ENCODE results near the gene CNGA3.

The CNGA3 gene

DNA sequence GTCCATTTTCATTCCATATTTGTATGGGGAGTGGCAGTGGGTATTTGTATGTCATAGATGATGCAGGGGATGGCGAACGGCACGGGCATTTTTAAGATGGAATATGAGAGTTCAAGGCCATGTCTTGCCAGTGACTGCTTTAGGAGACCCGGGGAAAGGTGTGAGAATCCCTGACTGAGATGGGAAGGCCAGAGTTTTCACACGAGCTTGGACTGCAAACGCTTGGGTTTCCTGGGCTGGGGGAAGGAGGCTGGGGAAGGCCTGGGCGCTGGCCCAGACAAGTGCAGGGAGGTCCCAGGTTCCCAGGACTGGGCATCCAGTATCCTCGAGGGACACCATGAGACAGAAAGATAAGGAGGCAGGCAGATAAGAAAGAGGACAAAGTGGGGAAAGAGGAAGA is 35.2 kb downstream of the CNGA3 start:
- WGBS, 2 donors (ENCODE audit: extremely low coverage in 2 of 2, insufficient read length in 2 of 2, insufficient replicate concordance in 1 of 2): no CpG with 5 or more reads among the region's 8 CpGs
- Histone ChIP-seq H2BK5ac (ENCODE audit: low read length) (no peak overlapping the region), H3K9me3 (replicated peaks in 1 of 2; ENCODE audit: control insufficient read depth in 2 of 2, insufficient read depth in 1 of 2, low read depth in 1 of 2, low read length in 2 of 2) (no peaks in the 10 kb centered on the region), H3K4me3 (ENCODE audit: low read length in 2 of 2) (no peak overlapping the region), H3K27ac (replicated peaks; ENCODE audit: low read length) (no peak overlapping the region), H4K91ac (ENCODE audit: low read depth, low read length, poor library complexity) (no peak overlapping the region), H4K8ac (ENCODE audit: low read depth, low read length) (no peak overlapping the region), H3K4me2 (ENCODE audit: insufficient read depth, low read length, poor library complexity, severe bottlenecking) (no peak overlapping the region), H2BK15ac (ENCODE audit: low read length) (no peak overlapping the region), H3K14ac (ENCODE audit: low read length) (no peak overlapping the region), H2AFZ (ENCODE audit: low read length) (no peak overlapping the region), H3K36me3 (replicated peaks in 1 of 2; ENCODE audit: control insufficient read depth in 2 of 2, insufficient read depth in 2 of 2, low read length in 2 of 2) (no peaks in the 10 kb centered on the region), H2AK5ac (ENCODE audit: low read depth, low read length) (no peak overlapping the region), H2BK120ac (ENCODE audit: low read depth, low read length) (no peak overlapping the region), H3K23ac (ENCODE audit: low read depth, low read length, poor library complexity) (no peak overlapping the region), H3K4me1 (ENCODE audit: control insufficient read depth in 2 of 2, insufficient read depth in 1 of 2, low read depth in 1 of 2, low read length in 2 of 2) (peaks cover 4 to 10% of the 10 kb centered on the region in 2 donors), H3K4ac (ENCODE audit: low read length) (no peak overlapping the region), H3K27me3 (ENCODE audit: control insufficient read depth in 3 of 3, insufficient read depth in 3 of 3, low read depth in 1 of 3, low read length in 3 of 3) (peaks cover 0 to 12% (median 0%) of the 10 kb centered on the region in 3 experiments), H2BK12ac (ENCODE audit: low read length) (no peak overlapping the region), H3K79me1 (ENCODE audit: low read depth, low read length) (no peaks in the 10 kb centered on the region), H3K18ac (ENCODE audit: low read length) (no peak overlapping the region), H3K9ac (ENCODE audit: low read depth, low read length, poor library complexity) (no peak overlapping the region)
- no peak for DNase-seq (ENCODE audit: low spot score)

- no CpG with 5 or more reads among the region's 11 CpGs for WGBS, 2 donors (ENCODE audit: extremely low coverage in 2 of 2, insufficient read length in 2 of 2, insufficient replicate concordance in 1 of 2)
- no peak for DNase-seq (ENCODE audit: low spot score)
- Histone ChIP-seq H3K18ac (ENCODE audit: low read length) (no peak overlapping the region), H3K14ac (ENCODE audit: low read length) (no peak overlapping the region), H4K8ac (ENCODE audit: low read depth, low read length) (no peak overlapping the region), H2AK5ac (ENCODE audit: low read depth, low read length) (no peak overlapping the region), H3K27ac (replicated peaks; ENCODE audit: low read length) (no peak overlapping the region), H2BK120ac (ENCODE audit: low read depth, low read length) (no peak overlapping the region), H4K91ac (ENCODE audit: low read depth, low read length, poor library complexity) (no peak overlapping the region), H3K4me3 (ENCODE audit: low read length in 2 of 2) (no peak overlapping the region), H3K4me2 (ENCODE audit: insufficient read depth, low read length, poor library complexity, severe bottlenecking) (no peak overlapping the region), H2AFZ (ENCODE audit: low read length) (no peak overlapping the region), H3K27me3 (ENCODE audit: control insufficient read depth in 3 of 3, insufficient read depth in 3 of 3, low read depth in 1 of 3, low read length in 3 of 3) (peaks cover 0 to 15% (median 0%) of the 10 kb centered on the region in 3 experiments), H2BK15ac (ENCODE audit: low read length) (no peak overlapping the region), H3K79me1 (ENCODE audit: low read depth, low read length) (no peaks in the 10 kb centered on the region), H3K9ac (ENCODE audit: low read depth, low read length, poor library complexity) (no peak overlapping the region), H3K4ac (ENCODE audit: low read length) (no peak overlapping the region), H2BK12ac (ENCODE audit: low read length) (no peak overlapping the region), H3K36me3 (replicated peaks in 1 of 2; ENCODE audit: control insufficient read depth in 2 of 2, insufficient read depth in 2 of 2, low read length in 2 of 2) (no peaks in the 10 kb centered on the region), H3K4me1 (ENCODE audit: control insufficient read depth in 2 of 2, insufficient read depth in 1 of 2, low read depth in 1 of 2, low read length in 2 of 2) (peaks cover 4 to 9% of the 10 kb centered on the region in 2 donors), H3K9me3 (replicated peaks in 1 of 2; ENCODE audit: control insufficient read depth in 2 of 2, insufficient read depth in 1 of 2, low read depth in 1 of 2, low read length in 2 of 2) (no peaks in the 10 kb centered on the region), H2BK5ac (ENCODE audit: low read length) (no peak overlapping the region), H3K23ac (ENCODE audit: low read depth, low read length, poor library complexity) (no peak overlapping the region)
Observed at GRCh38 chr2:98382086-98382485, 35.8 kb downstream of the CNGA3 start.

- no peak overlapping the region for H2AFZ ChIP-seq (ENCODE audit: low read length)
- H3K36me3 ChIP-seq (replicated peaks in 1 of 2; ENCODE audit: control insufficient read depth in 2 of 2, insufficient read depth in 2 of 2, low read length in 2 of 2): no peaks in the 10 kb centered on the region
- H3K4me3 ChIP-seq (ENCODE audit: low read length in 2 of 2): no peak overlapping the region
- no peak overlapping the region for H2BK5ac ChIP-seq (ENCODE audit: low read length)
- no peak overlapping the region for H3K9ac ChIP-seq (ENCODE audit: low read depth, low read length, poor library complexity)
- no peak overlapping the region for H2BK15ac ChIP-seq (ENCODE audit: low read length)
- peaks cover 2 to 4% of the 10 kb centered on the region in 2 donors for H3K4me1 ChIP-seq (ENCODE audit: control insufficient read depth in 2 of 2, insufficient read depth in 1 of 2, low read depth in 1 of 2, low read length in 2 of 2)
- no peaks in the 10 kb centered on the region for H3K9me3 ChIP-seq (replicated peaks in 1 of 2; ENCODE audit: control insufficient read depth in 2 of 2, insufficient read depth in 1 of 2, low read depth in 1 of 2, low read length in 2 of 2)
- peaks cover 0 to 15% (median 0%) of the 10 kb centered on the region in 3 experiments for H3K27me3 ChIP-seq (ENCODE audit: control insufficient read depth in 3 of 3, insufficient read depth in 3 of 3, low read depth in 1 of 3, low read length in 3 of 3)
- peak overlapping the region; percentile 68 for H2BK12ac ChIP-seq (ENCODE audit: low read length)
- no peak overlapping the region for H3K27ac ChIP-seq (replicated peaks; ENCODE audit: low read length)
- peak overlapping the region; percentile 65 for H3K14ac ChIP-seq (ENCODE audit: low read length)
- H3K18ac ChIP-seq (ENCODE audit: low read length): no peak overlapping the region
- H2AK5ac ChIP-seq (ENCODE audit: low read depth, low read length): no peak overlapping the region
- H4K8ac ChIP-seq (ENCODE audit: low read depth, low read length): no peak overlapping the region
- no peak overlapping the region for H4K91ac ChIP-seq (ENCODE audit: low read depth, low read length, poor library complexity)
- DNase-seq (ENCODE audit: low spot score): no peak
- no peak overlapping the region for H2BK120ac ChIP-seq (ENCODE audit: low read depth, low read length)
- H3K23ac ChIP-seq (ENCODE audit: low read depth, low read length, poor library complexity): no peak overlapping the region
- no peak overlapping the region for H3K4ac ChIP-seq (ENCODE audit: low read length)
- no peaks in the 10 kb centered on the region for H3K79me1 ChIP-seq (ENCODE audit: low read depth, low read length)
- no CpG with 5 or more reads among the region's 7 CpGs for WGBS, 2 donors (ENCODE audit: extremely low coverage in 2 of 2, insufficient read length in 2 of 2, insufficient replicate concordance in 1 of 2)
- no peak overlapping the region for H3K4me2 ChIP-seq (ENCODE audit: insufficient read depth, low read length, poor library complexity, severe bottlenecking)
Observed at GRCh38 chr2:98382739-98383138, 36.5 kb downstream of the CNGA3 start.

DNA sequence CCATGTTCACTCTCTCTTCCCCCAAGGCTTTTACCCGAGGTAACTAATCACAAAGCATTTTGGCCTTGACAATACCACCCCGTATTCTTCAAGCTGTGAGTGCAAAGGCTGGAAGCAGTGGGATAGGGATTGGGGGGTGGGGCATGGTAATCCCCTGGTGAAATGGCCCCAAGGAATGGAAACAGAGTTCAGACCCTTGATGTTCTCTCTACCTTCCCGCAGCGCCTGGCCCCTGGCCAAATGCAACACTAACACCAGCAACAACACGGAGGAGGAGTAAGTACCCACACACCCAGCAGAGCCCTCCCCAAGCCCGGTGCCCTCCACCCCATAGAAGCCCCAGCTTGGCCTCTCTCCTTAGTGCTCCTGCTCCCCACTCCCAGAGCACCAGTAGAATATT is 36.9 kb downstream of the CNGA3 start:
- Histone ChIP-seq H2BK5ac (ENCODE audit: low read length) (no peak overlapping the region), H3K18ac (ENCODE audit: low read length) (no peak overlapping the region), H4K8ac (ENCODE audit: low read depth, low read length) (no peak overlapping the region), H3K23ac (ENCODE audit: low read depth, low read length, poor library complexity) (no peak overlapping the region), H3K9ac (ENCODE audit: low read depth, low read length, poor library complexity) (no peak overlapping the region), H3K4me3 (ENCODE audit: low read length in 2 of 2) (no peak overlapping the region), H4K91ac (ENCODE audit: low read depth, low read length, poor library complexity) (no peak overlapping the region), H2BK120ac (ENCODE audit: low read depth, low read length) (no peak overlapping the region), H2AK5ac (ENCODE audit: low read depth, low read length) (no peak overlapping the region), H3K14ac (ENCODE audit: low read length) (no peak overlapping the region), H3K4me2 (ENCODE audit: insufficient read depth, low read length, poor library complexity, severe bottlenecking) (no peak overlapping the region), H2BK15ac (ENCODE audit: low read length) (no peak overlapping the region), H2AFZ (ENCODE audit: low read length) (no peak overlapping the region), H3K4ac (ENCODE audit: low read length) (no peak overlapping the region), H3K79me1 (ENCODE audit: low read depth, low read length) (no peaks in the 10 kb centered on the region), H3K9me3 (replicated peaks in 1 of 2; ENCODE audit: control insufficient read depth in 2 of 2, insufficient read depth in 1 of 2, low read depth in 1 of 2, low read length in 2 of 2) (no peaks in the 10 kb centered on the region), H3K27ac (replicated peaks; ENCODE audit: low read length) (no peak overlapping the region), H2BK12ac (ENCODE audit: low read length) (no peak overlapping the region), H3K27me3 (ENCODE audit: control insufficient read depth in 3 of 3, insufficient read depth in 3 of 3, low read depth in 1 of 3, low read length in 3 of 3) (peaks cover 0 to 15% (median 1%) of the 10 kb centered on the region in 3 experiments), H3K36me3 (replicated peaks in 1 of 2; ENCODE audit: control insufficient read depth in 2 of 2, insufficient read depth in 2 of 2, low read length in 2 of 2) (no peaks in the 10 kb centered on the region), H3K4me1 (ENCODE audit: control insufficient read depth in 2 of 2, insufficient read depth in 1 of 2, low read depth in 1 of 2, low read length in 2 of 2) (peaks cover 2 to 4% of the 10 kb centered on the region in 2 donors)
- no CpG with 5 or more reads among the region's 6 CpGs for whole genome bisulfite sequencing, 2 donors (ENCODE audit: extremely low coverage in 2 of 2, insufficient read length in 2 of 2, insufficient replicate concordance in 1 of 2)
- DNase-seq (ENCODE audit: low spot score): no peak

All from neuronal stem cell (in vitro differentiated cells).